ENCODE results near the gene RPS6KA1. TPM values are rescaled to one million over a fixed set of nuclear protein-coding genes. Genes with fewer than 3 reads are reported as not detected.

RPS6KA1 gene
- total and polyA plus RNA-seq, 9 of the 15 experiments (the other 6 are each of a cell fraction or from before 2014, with no cell fraction given), result 2.4 to 61.0 (median 35.5) TPM

DNA sequence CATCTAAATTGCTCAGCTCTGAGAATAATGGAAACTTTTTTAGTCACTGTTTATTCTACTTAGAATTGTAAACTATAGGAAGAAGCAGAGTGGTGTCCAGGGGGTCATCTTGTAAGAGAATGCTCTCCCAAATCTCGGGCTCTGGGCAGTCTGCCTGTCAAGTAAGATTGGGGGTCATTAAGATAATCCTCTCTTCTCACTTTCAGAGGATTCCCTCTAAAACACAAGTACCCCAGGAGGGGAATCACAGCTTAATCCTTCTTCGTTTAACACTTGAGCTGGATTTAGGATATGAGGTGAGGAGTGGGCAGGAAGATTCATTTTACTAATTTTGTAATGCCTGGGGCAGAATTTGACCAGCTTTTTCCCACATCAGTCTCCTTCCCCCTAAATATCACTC is 81.2 kb downstream of the RPS6KA1 start:
- Histone ChIP-seq H3K27ac (ENCODE audit: extremely low read depth, low read depth, low read length) (no peak overlapping the region), H3K4me3 (no peak overlapping the region), H3K4me2 (ENCODE audit: insufficient read depth, low read length) (no peak overlapping the region), H2AFZ (ENCODE audit: low read depth, low read length) (no peak overlapping the region; the same call in 1 of the 2 replicates), H3K9me1 (ENCODE audit: control insufficient read depth, insufficient read depth, low read length) (no peaks in the 10 kb centered on the region), H3K4me1 (replicated peaks in 1 of 2; ENCODE audit: control insufficient read depth in 2 of 2, insufficient read depth in 2 of 2, low read length in 2 of 2) (peaks cover 3 to 13% of the 10 kb centered on the region in 2 experiments; a peak in 4 of 5 replicates), H3K27me3 (ENCODE audit: control insufficient read depth in 2 of 2, insufficient read depth in 2 of 2, low read length in 2 of 2) (no peaks in the 10 kb centered on the region), H3K9me3 (replicated peaks; ENCODE audit: control insufficient read depth, insufficient read depth, low read depth, low read length) (no peaks in the 10 kb centered on the region), H3K79me2 (ENCODE audit: control insufficient read depth, insufficient read depth, low read length) (no peaks in the 10 kb centered on the region), H3K36me3 (ENCODE audit: control insufficient read depth, insufficient read depth, low read length) (no peaks in the 10 kb centered on the region), H3K9ac (ENCODE audit: insufficient read depth in 1 of 2, low read depth in 2 of 2, low read length in 2 of 2) (no peak overlapping the region), H4K20me1 (replicated peaks; ENCODE audit: control insufficient read depth, insufficient read depth, low read length) (no peaks in the 10 kb centered on the region)
- no peak for DNase-seq (ENCODE audit: extremely low read depth in 1 of 4, low spot score in 3 of 4)
- ChIA-PET CTCF (ENCODE audit: low intra/inter-chr PET ratio) (interaction anchor here (0.8 kb wide), 1 partner anchor 66 kb away, joined by 3 read pairs; no protein-coding TSS in a partner anchor), POLR2A (interaction anchor here (0.8 to 2.2 kb wide), 4 partner anchors 9 to 94 kb away, joined by 3 to 6 read pairs (median 5); no protein-coding TSS in a partner anchor)
- intact Hi-C loops (cut with micrococcal nuclease), result no loop called here
- WGBS (ENCODE audit: insufficient coverage, low coverage, missing lambda C conversion rate), result 18% methylated on average over 2 of the region's 2 CpGs
- in situ Hi-C loops (cut with MboI), result no loop called here
- BruUV-seq (replicated peaks), result no TSS peak
- ATAC-seq, result no peak
- no peak for FAIRE-seq
- TF ChIP-seq PTRF (tag; IDR thresholded peaks at IDR 0.05) (no peak), ZNF449 (CRISPR knock-in tag; IDR thresholded peaks at IDR 0.05) (no peak), ZKSCAN8 (CRISPR knock-in tag; IDR thresholded peaks at IDR 0.05) (no peak), ZNF212 (CRISPR knock-in tag; IDR thresholded peaks at IDR 0.05) (no peak), PURB (CRISPR knock-in tag; IDR thresholded peaks at IDR 0.05; ENCODE audit: low read depth) (no peak)
